ENCODE results near the gene ERH. TPM values are rescaled to one million over a fixed set of nuclear protein-coding genes. Genes with fewer than 3 reads are reported as not detected.

The ERH gene
- total RNA-seq, 5 donors from 2014 or later (not counting 1 experiment from before 2014, with no cell fraction given), result 108 to 119 (median 115) TPM

- ChIA-PET CTCF (no interaction called here), POLR2A (no interaction called here)
- H3K27ac Mint-ChIP-seq, result no peak overlapping the region
Observed at GRCh38 chr14:69363964-69364363, 34.1 kb downstream of the ERH start.

DNA sequence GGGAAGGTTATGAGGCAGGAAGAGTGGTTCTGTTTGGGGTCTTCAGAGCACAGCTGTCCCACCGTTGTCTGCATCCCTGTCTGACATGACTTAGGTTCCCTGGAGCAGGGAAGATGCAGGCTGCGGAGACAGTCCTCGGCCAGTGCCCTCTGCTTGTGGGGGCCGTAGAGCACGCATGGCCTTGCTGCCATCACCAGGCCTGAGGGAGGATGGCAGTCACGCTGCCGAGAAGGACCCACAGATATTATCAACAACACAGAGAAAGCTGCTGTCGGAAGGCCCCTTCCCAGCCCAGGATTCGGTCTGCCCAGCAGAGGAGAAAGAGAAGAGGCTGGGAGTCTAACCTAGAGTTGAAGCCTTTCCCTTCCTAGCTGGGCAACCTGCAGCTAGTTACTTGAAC, 35.0 kb downstream of the ERH start:
- Mint-ChIP-seq H3K36me3 (no peaks in the 10 kb centered on the region), H3K27me3 (peaks cover 0 to 5% of the 10 kb centered on the region in 2 donors), H3K9me3 (no peaks in the 10 kb centered on the region), H3K4me1 (no peaks in the 10 kb centered on the region), H3K4me3 (no peak overlapping the region), H3K27ac (no peak overlapping the region)
- H3K4me1 ChIP-seq (ENCODE audit: control insufficient read depth in 1 of 2, extremely low read depth in 1 of 2, insufficient read depth in 2 of 2, low read length in 2 of 2), result no peaks in the 10 kb centered on the region
- no peak overlapping the region for H3K4me3 ChIP-seq (ENCODE audit: control insufficient read depth in 1 of 2, extremely low read depth in 1 of 2, low read length in 1 of 2)
- H3K36me3 ChIP-seq (ENCODE audit: control insufficient read depth in 2 of 2, extremely low read depth in 1 of 2, insufficient read depth in 1 of 2, low read length in 1 of 2), result no peaks in the 10 kb centered on the region
- no peak for ATAC-seq (replicated peaks in 1 of 4)
- ChIA-PET POLR2A (no interaction called here), CTCF (no interaction called here)
- WGBS (ENCODE audit: insufficient coverage), result 87% methylated on average over 3 of the region's 9 CpGs
- H3K9me3 ChIP-seq, result no peaks in the 10 kb centered on the region
- H3K27me3 ChIP-seq (replicated peaks in 1 of 2; ENCODE audit: control insufficient read depth in 2 of 2, extremely low read depth in 1 of 2, insufficient read depth in 2 of 2, low read length in 1 of 2), result peaks cover 0 to 6% of the 10 kb centered on the region in 2 experiments
- DNase-seq, result no peak
- no peak overlapping the region for H3K27ac ChIP-seq (ENCODE audit: low read length)

More at GRCh38 chr14:69363964-69364363, 34.1 kb downstream of the ERH start:
- H3K27me3 ChIP-seq (replicated peaks in 1 of 2; ENCODE audit: control insufficient read depth in 2 of 2, extremely low read depth in 1 of 2, insufficient read depth in 2 of 2, low read length in 1 of 2), result peaks cover 0 to 4% of the 10 kb centered on the region in 2 experiments
- no peak overlapping the region for H3K27ac ChIP-seq (ENCODE audit: low read length)
- no peaks in the 10 kb centered on the region for H3K36me3 ChIP-seq (ENCODE audit: control insufficient read depth in 2 of 2, extremely low read depth in 1 of 2, insufficient read depth in 1 of 2, low read length in 1 of 2)
- no peaks in the 10 kb centered on the region for H3K36me3 Mint-ChIP-seq
- ATAC-seq (replicated peaks in 1 of 4) (no peak), DNase-seq (no peak)
- no peaks in the 10 kb centered on the region for H3K9me3 Mint-ChIP-seq
- H3K4me1 Mint-ChIP-seq, result no peaks in the 10 kb centered on the region
- H3K27me3 Mint-ChIP-seq, result peaks cover 0 to 2% of the 10 kb centered on the region in 2 donors
- H3K4me1 ChIP-seq (ENCODE audit: control insufficient read depth in 1 of 2, extremely low read depth in 1 of 2, insufficient read depth in 2 of 2, low read length in 2 of 2), result no peaks in the 10 kb centered on the region
- no peak overlapping the region for H3K4me3 ChIP-seq (ENCODE audit: control insufficient read depth in 1 of 2, extremely low read depth in 1 of 2, low read length in 1 of 2)
- 60% methylated on average over 1 of the region's 4 CpGs for WGBS (ENCODE audit: insufficient coverage)
- H3K9me3 ChIP-seq, result no peaks in the 10 kb centered on the region
- no peak overlapping the region for H3K4me3 Mint-ChIP-seq

- no peak for ATAC-seq (replicated peaks in 1 of 4)
- Mint-ChIP-seq H3K36me3 (no peaks in the 10 kb centered on the region), H3K27me3 (peaks cover 0 to 5% of the 10 kb centered on the region in 2 donors), H3K27ac (no peak overlapping the region), H3K9me3 (no peaks in the 10 kb centered on the region), H3K4me1 (peaks cover 0 to 2% (median 0%) of the 10 kb centered on the region in 3 donors), H3K4me3 (no peak overlapping the region)
- Histone ChIP-seq H3K27ac (ENCODE audit: low read length) (no peak overlapping the region), H3K4me3 (ENCODE audit: control insufficient read depth in 1 of 2, extremely low read depth in 1 of 2, low read length in 1 of 2) (no peak overlapping the region), H3K4me1 (ENCODE audit: control insufficient read depth in 1 of 2, extremely low read depth in 1 of 2, insufficient read depth in 2 of 2, low read length in 2 of 2) (no peaks in the 10 kb centered on the region), H3K36me3 (ENCODE audit: control insufficient read depth in 2 of 2, extremely low read depth in 1 of 2, insufficient read depth in 1 of 2, low read length in 1 of 2) (no peaks in the 10 kb centered on the region), H3K27me3 (replicated peaks in 1 of 2; ENCODE audit: control insufficient read depth in 2 of 2, extremely low read depth in 1 of 2, insufficient read depth in 2 of 2, low read length in 1 of 2) (peaks cover 0 to 11% of the 10 kb centered on the region in 2 experiments), H3K9me3 (no peaks in the 10 kb centered on the region)
- ChIA-PET CTCF (no interaction called here), POLR2A (interaction anchor here in 1 of 2 donors (0.7 kb wide), 1 partner anchor 16 kb away, joined by 3 read pairs; no protein-coding TSS in a partner anchor)
- WGBS (ENCODE audit: insufficient coverage), result 72% methylated on average over 7 of the region's 7 CpGs
- no peak for DNase-seq
Observed at GRCh38 chr14:69360438-69361108, 37.5 kb downstream of the ERH start.

DNA sequence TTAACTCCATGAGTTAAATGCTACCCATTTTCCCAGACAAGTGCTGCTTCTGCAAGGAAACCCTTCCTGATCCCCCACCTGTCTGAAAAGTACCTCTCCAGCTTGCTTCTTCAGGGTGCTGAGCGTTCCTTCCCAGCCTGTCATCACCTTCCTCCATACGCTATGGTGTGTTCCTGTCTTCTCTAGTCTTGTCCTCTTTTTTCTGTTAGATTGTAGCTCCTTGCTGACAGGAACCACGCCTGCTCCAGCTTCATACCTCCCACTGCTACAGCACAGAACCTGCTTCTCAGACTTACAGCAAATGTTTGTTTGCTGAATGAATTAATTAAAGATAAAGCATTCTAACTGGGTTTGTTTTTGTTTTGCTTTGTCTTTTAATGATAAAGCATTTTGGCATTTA, 39.1 kb downstream of the ERH start:
- no peak for DNase-seq
- no peaks in the 10 kb centered on the region for H3K36me3 Mint-ChIP-seq
- H3K27me3 ChIP-seq (replicated peaks in 1 of 2; ENCODE audit: control insufficient read depth in 2 of 2, extremely low read depth in 1 of 2, insufficient read depth in 2 of 2, low read length in 1 of 2), result peaks cover 0 to 11% of the 10 kb centered on the region in 2 experiments
- no peak overlapping the region for H3K4me3 ChIP-seq (ENCODE audit: control insufficient read depth in 1 of 2, extremely low read depth in 1 of 2, low read length in 1 of 2)
- H3K4me3 Mint-ChIP-seq, result no peak overlapping the region
- H3K27ac Mint-ChIP-seq, result no peak overlapping the region
- ATAC-seq (replicated peaks in 1 of 4), result no peak
- no peaks in the 10 kb centered on the region for H3K9me3 ChIP-seq
- POLR2A ChIA-PET, result no interaction called here
- H3K27ac ChIP-seq (ENCODE audit: low read length), result no peak overlapping the region
- H3K9me3 Mint-ChIP-seq, result no peaks in the 10 kb centered on the region
- peaks cover 11 to 17% (median 14%) of the 10 kb centered on the region in 3 donors for H3K4me1 Mint-ChIP-seq
- peaks cover 0 to 5% of the 10 kb centered on the region in 2 donors for H3K27me3 Mint-ChIP-seq
- no peaks in the 10 kb centered on the region for H3K36me3 ChIP-seq (ENCODE audit: control insufficient read depth in 2 of 2, extremely low read depth in 1 of 2, insufficient read depth in 1 of 2, low read length in 1 of 2)
- CTCF ChIA-PET, result no interaction called here
- 100% methylated on average over 2 of the region's 3 CpGs for WGBS (ENCODE audit: insufficient coverage)
- peaks cover 0 to 14% of the 10 kb centered on the region in 2 experiments for H3K4me1 ChIP-seq (ENCODE audit: control insufficient read depth in 1 of 2, extremely low read depth in 1 of 2, insufficient read depth in 2 of 2, low read length in 2 of 2)

DNA sequence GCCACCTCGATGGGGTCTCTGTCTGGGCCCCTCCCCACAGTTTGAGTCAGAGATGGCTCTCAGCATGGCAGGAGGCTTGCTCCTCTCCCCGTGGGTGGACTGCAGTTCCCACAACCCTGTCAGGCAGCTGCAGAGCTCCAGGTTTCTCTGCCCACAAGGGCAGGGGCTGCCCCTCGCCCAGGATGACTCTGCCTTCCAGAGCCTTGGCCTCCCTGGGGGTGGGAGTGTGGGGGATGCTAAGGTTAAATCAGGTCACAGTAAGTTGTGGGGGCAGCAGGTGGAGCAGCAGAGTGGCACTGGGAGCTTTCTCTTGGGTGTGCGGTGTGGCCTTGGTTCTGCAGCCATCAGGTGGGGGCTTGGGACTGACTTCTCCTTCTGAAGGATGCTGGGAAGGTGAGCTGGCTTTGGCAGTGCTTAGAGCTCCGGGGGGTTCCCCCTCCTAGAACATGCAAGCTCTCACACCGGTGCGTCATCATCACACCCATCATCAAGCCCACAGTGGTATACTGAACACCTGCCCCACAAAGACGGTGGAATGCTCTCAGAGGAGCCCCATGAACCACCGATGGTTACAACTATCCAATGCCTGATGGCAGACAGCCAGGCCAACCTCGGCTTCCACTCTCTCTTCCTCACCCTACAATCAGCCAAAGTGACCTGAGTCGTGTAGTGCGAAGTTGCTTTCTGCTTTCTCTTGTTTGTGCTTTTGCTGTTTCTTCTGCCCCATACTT, 39.7 kb downstream of the ERH start:
- ChIA-PET POLR2A (interaction anchor here in 1 of 2 donors (0.6 kb wide), 1 partner anchor 146 kb away, joined by 3 read pairs; no protein-coding TSS in a partner anchor), CTCF (no interaction called here)
- no peak overlapping the region for H3K27ac Mint-ChIP-seq

GRCh38 chr14:69357544-69358200, 40.4 kb downstream of the ERH start:
- WGBS (ENCODE audit: insufficient coverage), result 81% methylated on average over 2 of the region's 7 CpGs
- Histone ChIP-seq H3K27ac (ENCODE audit: low read length) (no peak overlapping the region), H3K4me1 (ENCODE audit: control insufficient read depth in 1 of 2, extremely low read depth in 1 of 2, insufficient read depth in 2 of 2, low read length in 2 of 2) (peaks cover 0 to 17% of the 10 kb centered on the region in 2 experiments), H3K27me3 (replicated peaks in 1 of 2; ENCODE audit: control insufficient read depth in 2 of 2, extremely low read depth in 1 of 2, insufficient read depth in 2 of 2, low read length in 1 of 2) (peaks cover 0 to 11% of the 10 kb centered on the region in 2 experiments), H3K36me3 (ENCODE audit: control insufficient read depth in 2 of 2, extremely low read depth in 1 of 2, insufficient read depth in 1 of 2, low read length in 1 of 2) (no peaks in the 10 kb centered on the region), H3K9me3 (no peaks in the 10 kb centered on the region), H3K4me3 (ENCODE audit: control insufficient read depth in 1 of 2, extremely low read depth in 1 of 2, low read length in 1 of 2) (no peak overlapping the region)
- ChIA-PET POLR2A (interaction anchor here in 1 of 2 donors (0.6 kb wide), 1 partner anchor 146 kb away, joined by 3 read pairs; no protein-coding TSS in a partner anchor), CTCF (no interaction called here)
- Mint-ChIP-seq H3K4me3 (no peak overlapping the region), H3K9me3 (no peaks in the 10 kb centered on the region), H3K4me1 (peaks cover 14 to 22% (median 14%) of the 10 kb centered on the region in 3 donors), H3K36me3 (no peaks in the 10 kb centered on the region), H3K27ac (no peak overlapping the region), H3K27me3 (peaks cover 0 to 5% of the 10 kb centered on the region in 2 donors)
- ATAC-seq (replicated peaks in 1 of 4) (no peak), DNase-seq (no peak)

More for the DNA sequence above, 39.7 kb downstream of the ERH start:
- Histone ChIP-seq H3K9me3 (no peaks in the 10 kb centered on the region), H3K27me3 (replicated peaks in 1 of 2; ENCODE audit: control insufficient read depth in 2 of 2, extremely low read depth in 1 of 2, insufficient read depth in 2 of 2, low read length in 1 of 2) (peaks cover 0 to 11% of the 10 kb centered on the region in 2 experiments), H3K36me3 (ENCODE audit: control insufficient read depth in 2 of 2, extremely low read depth in 1 of 2, insufficient read depth in 1 of 2, low read length in 1 of 2) (no peaks in the 10 kb centered on the region), H3K4me1 (ENCODE audit: control insufficient read depth in 1 of 2, extremely low read depth in 1 of 2, insufficient read depth in 2 of 2, low read length in 2 of 2) (peaks cover 0 to 17% of the 10 kb centered on the region in 2 experiments), H3K27ac (ENCODE audit: low read length) (no peak overlapping the region), H3K4me3 (ENCODE audit: control insufficient read depth in 1 of 2, extremely low read depth in 1 of 2, low read length in 1 of 2) (no peak overlapping the region)
- DNase-seq, result no peak
- Mint-ChIP-seq H3K4me3 (no peak overlapping the region), H3K27me3 (peaks cover 0 to 5% of the 10 kb centered on the region in 2 donors), H3K36me3 (no peaks in the 10 kb centered on the region), H3K9me3 (no peaks in the 10 kb centered on the region), H3K4me1 (peaks cover 14 to 22% (median 14%) of the 10 kb centered on the region in 3 donors)
- ATAC-seq (replicated peaks in 1 of 4), result no peak
- 27% methylated on average over 10 of the region's 12 CpGs for WGBS (ENCODE audit: insufficient coverage)
